Esophagus squamous epithelium (tissue), 4 donors: ENCODE measurements around the gene KHNYN.

ENCODE experiments used
- CTCF ChIP-seq, 6 experiments: fragments of 450-650 bp in 4 of 6; fragments of 200-600 bp in 2 of 6; sonication (generic) in 2 of 6; IDR thresholded peaks; one replicate each; pipeline ENCODE4 v1.5.1; 2016 to 2019; ENCODE audit warnings: antibody characterized with exemption in 6 of 6, mild to moderate bottlenecking in 4 of 6, moderate library complexity in 4 of 6
- POLR2A ChIP-seq, 4 donors: fragments of 450-650 bp; IDR thresholded peaks; one replicate each; pipeline ENCODE4 v1.6.1; 2017; ENCODE audit warnings: antibody characterized with exemption in 4 of 4, mild to moderate bottlenecking in 4 of 4, moderate library complexity in 3 of 4

GRCh38 chr14:24414077-24414476 is 15.7 kb upstream of the KHNYN start:
- TF ChIP-seq POLR2A (IDR thresholded peaks at IDR 0.05) (no peak), CTCF (IDR thresholded peaks at IDR 0.05) (no peak)
